H1 (cell line): Measurements from ENCODE around the gene NAPA. TPM values are rescaled to one million over a fixed set of nuclear protein-coding genes. Genes with fewer than 3 reads are reported as not detected.

Experiments used
- CTCF ChIA-PET: fragments of 300-600 bp; sonication (Branson Sonifier 250); formaldehyde crosslinking; loops from one replicate; lab custom pipeline; 2021; ENCODE audit not compliant: partially characterized antibody; lab: Charles Lee
- POLR2A ChIA-PET: fragments of 300-600 bp; sonication (Branson Sonifier 250); formaldehyde crosslinking; loops from one replicate; lab custom pipeline; 2021; ENCODE audit warnings: inconsistent platforms; ENCODE audit not compliant: partially characterized antibody; lab: Charles Lee
- DNase-seq, 2 experiments: peaks; one replicate each; pipeline versions ENCODE4 v3.0.0 to v3.0.0-alpha.2; 2010 to 2022; ENCODE audit warnings: low spot score in 2 of 2, low read depth in 1 of 2, mixed read lengths in 1 of 2
- FAIRE-seq: peaks from 2 replicates; lab custom pipeline; 2011; peaks lifted over from hg19 to GRCh38; lab: Jason Lieb, UNC
- H2AFZ ChIP-seq: 2 replicates; pipeline ENCODE4 v1.8.1; 2012; ENCODE audit warnings: low read length, inconsistent platforms
- H2AK5ac ChIP-seq: 2 replicates; pipeline ENCODE4 v1.6.1; 2013; ENCODE audit warnings: low read depth, low read length
- H2BK120ac ChIP-seq: replicated peaks from 2 replicates; pipeline ENCODE3; 2013; ENCODE audit warnings: low read depth, low read length, inconsistent platforms
- H2BK12ac ChIP-seq: 2 replicates; pipeline ENCODE4 v1.6.1; 2013; ENCODE audit warnings: low read depth, low read length
- H2BK15ac ChIP-seq: 2 replicates; pipeline ENCODE4 v1.6.1; 2013; ENCODE audit warnings: low read length
- H2BK20ac ChIP-seq: 2 replicates; pipeline ENCODE4 v1.6.1; 2013; ENCODE audit warnings: low read length
- H2BK5ac ChIP-seq: 2 replicates; pipeline ENCODE4 v1.6.1; 2013; ENCODE audit warnings: low read depth, low read length
- H3K14ac ChIP-seq: 2 replicates; pipeline ENCODE4 v1.6.1; 2013; ENCODE audit warnings: inconsistent platforms; ENCODE audit not compliant: insufficient read length
- H3K18ac ChIP-seq: 2 replicates; pipeline ENCODE4 v1.6.1; 2013; ENCODE audit warnings: low read length; ENCODE audit errors: extremely low read depth
- H3K23ac ChIP-seq: 2 replicates; pipeline ENCODE4 v1.6.1; 2013; ENCODE audit warnings: inconsistent platforms; ENCODE audit not compliant: insufficient read length
- H3K23me2 ChIP-seq: 2 replicates; pipeline ENCODE4 v1.6.1; 2013; ENCODE audit warnings: low read depth, low read length
- H3K27ac ChIP-seq: 2 replicates; pipeline ENCODE4 v1.6.1; 2011; ENCODE audit warnings: low read depth, low read length, inconsistent platforms
- H3K27me3 ChIP-seq, 4 experiments: replicated peaks in 1 of 4; 1 replicate in 1 of 4; 2 replicates in 3 of 4; pipeline versions ENCODE4 v1.6.1 to v1.8.1; 2011 to 2013; ENCODE audit warnings: low read length in 3 of 4, mild to moderate bottlenecking in 3 of 4, inconsistent platforms in 2 of 4, mixed read lengths in 2 of 4, moderate library complexity in 1 of 4; ENCODE audit not compliant: control insufficient read depth in 3 of 4, insufficient read depth in 3 of 4; ENCODE audit errors: extremely low read depth in 1 of 4
- H3K36me3 ChIP-seq, 4 experiments: 2 replicates each; pipeline versions ENCODE4 v1.6.1 to v1.8.1; 2011 to 2013; ENCODE audit warnings: mild to moderate bottlenecking in 4 of 4, low read length in 3 of 4, moderate library complexity in 2 of 4, control low read depth in 1 of 4, inconsistent platforms in 1 of 4; ENCODE audit not compliant: insufficient read depth in 4 of 4, control insufficient read depth in 2 of 4
- H3K4ac ChIP-seq: replicated peaks from 2 replicates; pipeline ENCODE3; 2013; ENCODE audit warnings: low read length, low read depth, mixed read lengths, inconsistent platforms; ENCODE audit not compliant: insufficient read length
- H3K4me1 ChIP-seq, 4 experiments: replicated peaks in 1 of 4; 1 replicate in 1 of 4; 2 replicates in 3 of 4; pipeline versions ENCODE4 v1.6.1 to v1.8.1; 2011 to 2013; ENCODE audit warnings: low read length in 3 of 4, inconsistent platforms in 2 of 4, mixed read lengths in 1 of 4; ENCODE audit not compliant: insufficient read depth in 4 of 4, control insufficient read depth in 3 of 4
- H3K4me2 ChIP-seq, 2 experiments: 2 replicates each; pipeline versions ENCODE4 v1.6.1 to v1.8.1; 2011 to 2013; ENCODE audit warnings: low read depth in 2 of 2, low read length in 2 of 2, control low read depth in 1 of 2, inconsistent platforms in 1 of 2, mild to moderate bottlenecking in 1 of 2; ENCODE audit not compliant: insufficient read depth in 1 of 2
- H3K4me3 ChIP-seq, 4 experiments: fragments of 200-600, 300-600 bp in 1 of 4; sonication (generic), shearing (Covaris generic), sonication (Bioruptor Twin) in 1 of 4; 2 replicates each; pipeline versions ENCODE4 v1.5.1 to v1.8.1; 2011 to 2016; ENCODE audit warnings: low read length in 4 of 4, low read depth in 3 of 4, control low read depth in 2 of 4, inconsistent platforms in 2 of 4, mild to moderate bottlenecking in 2 of 4, mixed read lengths in 1 of 4, moderate library complexity in 1 of 4; ENCODE audit not compliant: insufficient read depth in 2 of 4; ENCODE audit errors: extremely low read depth in 1 of 4
- H3K56ac ChIP-seq: replicated peaks from 2 replicates; pipeline ENCODE3; 2013; ENCODE audit warnings: low read depth, mild to moderate bottlenecking, mixed read lengths, low read length, inconsistent platforms; ENCODE audit not compliant: insufficient read length
- H3K79me1 ChIP-seq: 2 replicates; pipeline ENCODE4 v1.6.1; 2013; ENCODE audit warnings: low read depth, low read length, control low read depth
- H3K79me2 ChIP-seq, 2 experiments: 2 replicates each; pipeline versions ENCODE4 v1.6.1 to v1.8.1; 2012 to 2013; ENCODE audit warnings: low read length in 2 of 2, mild to moderate bottlenecking in 2 of 2, inconsistent platforms in 1 of 2; ENCODE audit not compliant: insufficient read depth in 2 of 2, control insufficient read depth in 1 of 2
- H3K9ac ChIP-seq, 4 experiments: replicated peaks in 1 of 4; 1 replicate in 1 of 4; 2 replicates in 3 of 4; pipeline versions ENCODE4 v1.6.1 to v1.8.1; 2011 to 2013; ENCODE audit warnings: low read depth in 3 of 4, low read length in 3 of 4, control low read depth in 2 of 4, mild to moderate bottlenecking in 2 of 4, moderate library complexity in 2 of 4, inconsistent platforms in 1 of 4; ENCODE audit errors: extremely low read depth in 1 of 4
- H3K9me3 ChIP-seq, 2 experiments: 2 replicates each; pipeline versions ENCODE4 v1.6.1 to v1.8.1; 2012 to 2013; ENCODE audit warnings: mild to moderate bottlenecking in 2 of 2, moderate library complexity in 2 of 2, control low read depth in 1 of 2, inconsistent platforms in 1 of 2, low read depth in 1 of 2, low read length in 1 of 2, mixed read lengths in 1 of 2; ENCODE audit not compliant: insufficient read depth in 2 of 2
- H4K20me1 ChIP-seq, 2 experiments: replicated peaks in 1 of 2; 2 replicates each; pipeline versions ENCODE3 to v1.8.1; 2011 to 2013; ENCODE audit warnings: inconsistent platforms in 2 of 2, low read length in 2 of 2, mild to moderate bottlenecking in 1 of 2; ENCODE audit not compliant: insufficient read depth in 2 of 2, control insufficient read depth in 1 of 2
- H4K5ac ChIP-seq: 2 replicates; pipeline ENCODE4 v1.6.1; 2013; ENCODE audit warnings: low read length, low read depth, mixed read lengths, inconsistent platforms; ENCODE audit not compliant: insufficient read length
- H4K8ac ChIP-seq: 2 replicates; pipeline ENCODE4 v1.8.0; 2013; ENCODE audit warnings: mild to moderate bottlenecking, moderate library complexity, low read length, inconsistent platforms; ENCODE audit not compliant: insufficient read depth; ENCODE audit errors: extremely low read depth
- H4K91ac ChIP-seq: replicated peaks from 2 replicates; pipeline ENCODE3; 2013; ENCODE audit warnings: low read length, mixed read lengths, inconsistent platforms; ENCODE audit not compliant: insufficient read length
- CHD2 ChIP-seq: IDR thresholded peaks from 2 replicates; pipeline ENCODE4 v1.6.1; 2012; ENCODE audit warnings: low read length, improper control_type of control experiment
- CTBP2 ChIP-seq: IDR thresholded peaks from 2 replicates; pipeline ENCODE4 v1.7.0; 2011; ENCODE audit warnings: borderline replicate concordance, mild to moderate bottlenecking, moderate library complexity, mixed read lengths, low read length; ENCODE audit not compliant: insufficient read depth, insufficient read length
- EZH2 ChIP-seq: fragments of 200-600 bp; sonication (generic); IDR thresholded peaks from 2 replicates; pipeline ENCODE4 v1.7.1; 2012; ENCODE audit warnings: low read depth, mild to moderate bottlenecking, moderate library complexity, low read length, inconsistent platforms; ENCODE audit not compliant: severe bottlenecking
- FOSL1 ChIP-seq: IDR thresholded peaks from 2 replicates; pipeline ENCODE4 v1.6.1; 2011; ENCODE audit warnings: mild to moderate bottlenecking, low read depth, low read length, moderate library complexity; ENCODE audit not compliant: insufficient read depth
- GTF2F1 ChIP-seq: IDR thresholded peaks from 2 replicates; pipeline ENCODE4 v1.6.1; 2012; ENCODE audit warnings: low read depth, low read length, improper control_type of control experiment, borderline replicate concordance
- KDM5A ChIP-seq: fragments of 200-600 bp; IDR thresholded peaks from 2 replicates; pipeline ENCODE4 v1.7.1; 2012; ENCODE audit warnings: mild to moderate bottlenecking, low read length, inconsistent platforms, mixed read lengths
- NRF1 ChIP-seq: IDR thresholded peaks from 2 replicates; pipeline ENCODE4 v1.6.1; 2011; ENCODE audit warnings: mild to moderate bottlenecking, low read depth, low read length, improper control_type of control experiment
- RBBP5 ChIP-seq: IDR thresholded peaks from 2 replicates; pipeline ENCODE4 v1.7.1; 2012; ENCODE audit warnings: low read depth, mild to moderate bottlenecking, inconsistent platforms, low read length, moderate library complexity, borderline replicate concordance
- SIN3A ChIP-seq, 2 experiments: IDR thresholded peaks in 1 of 2; conservative IDR thresholded peaks in 1 of 2; 2 replicates each; pipeline ENCODE4 v1.6.1; 2011 to 2012; ENCODE audit warnings: low read length in 2 of 2, improper control_type of control experiment in 1 of 2, low read depth in 1 of 2, mild to moderate bottlenecking in 1 of 2
- SUZ12 ChIP-seq: fragments of 200-600 bp; sonication (generic); IDR thresholded peaks from 2 replicates; pipeline ENCODE4 v1.6.1; 2012; ENCODE audit warnings: mild to moderate bottlenecking, inconsistent platforms, low read length, moderate library complexity, mixed read lengths
- TAF1 ChIP-seq: IDR thresholded peaks from 2 replicates; pipeline ENCODE4 v1.6.1; 2011; ENCODE audit warnings: mild to moderate bottlenecking, low read depth, low read length
- WGBS, 2 experiments: shearing (Covaris generic) in 1 of 2; methylation state at CpG; one replicate each; pipeline versions ENCODE4 v1.1.6 to v1.1.7; 2013 to 2015; ENCODE audit warnings: low lambda C conversion rate in 2 of 2, mixed read lengths in 2 of 2, inconsistent platforms in 1 of 2, low coverage in 1 of 2, missing lambda C conversion rate in 1 of 2; ENCODE audit not compliant: insufficient replicate concordance in 2 of 2, insufficient coverage in 1 of 2, insufficient read length in 1 of 2; ENCODE audit errors: extremely low coverage in 1 of 2, missing lambda C conversion rate in 1 of 2; 5-methylcytosine and 5-hydroxymethylcytosine counted together
- polyA plus RNA-seq, 7 experiments: library from polyadenylated mRNA; depleted of rRNA in 3 of 7; stranded (reverse) in 5 of 7; unstranded in 2 of 7; fragments of >200 nt in 5 of 7; fragments of 200-250 nt in 2 of 7; gene quantifications; 1 replicate in 5 of 7; 2 replicates in 1 of 7; 4 replicates in 1 of 7; pipeline versions ENCODE4 v1.2.1 to v1.2.3, GENCODE V29; 2011 to 2013; ENCODE audit warnings: missing spikeins in 2 of 7, mixed read lengths in 2 of 7
- total RNA-seq: library from RNA; stranded (reverse); fragmentation: NEBNext Ultra II Directional; extraction: Animal tissue kit (Norgen Biotek cat#: 25700); gene quantifications from 2 replicates; pipeline ENCODE4 v1.2.1, GENCODE V29; 2021
- TF ChIP-seq, protein P1 (sequence below): IDR thresholded peaks from 2 replicates; pipeline ENCODE4 v1.6.1; 2011; ENCODE audit warnings: low read length, improper control_type of control experiment

Gene NAPA
- total and polyA plus RNA-seq, 2 of the 8 experiments (the other 6 are each of a cell fraction or from before 2014, with no cell fraction given) = 58.5 to 78.2 TPM

DNA sequence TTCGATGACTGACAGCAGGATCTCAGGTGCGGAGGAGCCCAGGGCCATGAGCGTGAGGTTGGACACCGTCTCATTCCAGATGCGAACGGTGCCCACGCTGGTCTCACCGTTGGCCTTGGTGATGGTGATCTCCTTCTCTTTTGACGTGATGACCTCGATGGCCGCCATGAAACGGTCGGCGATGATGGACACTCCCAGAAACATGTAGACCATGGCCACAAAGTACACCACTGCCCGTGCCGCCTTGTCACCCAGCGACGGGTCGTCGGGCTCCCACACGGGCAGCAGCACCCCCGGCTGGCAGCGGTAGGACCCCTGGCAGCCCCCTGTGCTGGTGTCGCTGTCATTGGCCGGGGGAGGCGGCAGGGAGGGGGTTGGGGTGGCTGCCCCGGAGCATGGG is 48.9 kb downstream of the NAPA start:
- Histone ChIP-seq H4K20me1 (no peaks in the 10 kb centered on the region), H3K23me2 (peaks cover 1% of the 10 kb centered on the region; the same call in 1 of the 2 replicates), H2BK15ac (no peak overlapping the region), H4K8ac (no peak overlapping the region; the same call in 1 of the 2 replicates), H2AFZ (no peak overlapping the region), H3K4ac (no peak overlapping the region), H3K14ac (no peak overlapping the region), H2BK12ac (0 out of 2 replicates have a peak overlapping the region, but pooled peaks have one; percentile 50), H3K4me3 (no peak overlapping the region), H3K56ac (no peak overlapping the region), H3K4me1 (peaks cover 4 to 29% (median 18%) of the 10 kb centered on the region in 4 experiments), H3K36me3 (no peaks in the 10 kb centered on the region), H3K79me1 (no peaks in the 10 kb centered on the region), H4K91ac (no peak overlapping the region), H3K79me2 (no peaks in the 10 kb centered on the region), H2BK120ac (no peak overlapping the region), H3K9me3 (no peaks in the 10 kb centered on the region), H2AK5ac (no peak overlapping the region), H2BK5ac (no peak overlapping the region; the same call in 1 of the 2 replicates), H3K27me3 (peaks cover 0 to 5% (median 3%) of the 10 kb centered on the region in 4 experiments; a peak in 3 of 7 replicates), H4K5ac (no peak overlapping the region), H3K9ac (no peak overlapping the region), H3K23ac (no peak overlapping the region), H2BK20ac (no peak overlapping the region), H3K4me2 (no peak overlapping the region), H3K18ac (no peak overlapping the region), H3K27ac (no peak overlapping the region)
- FAIRE-seq (no peak), DNase-seq (no peak)
- CTCF ChIA-PET = interaction anchor here (0.9 to 4.1 kb wide), 2 partner anchors 13 to 18 kb away, joined by 3 to 16 read pairs; no protein-coding TSS in a partner anchor
- 89% methylated on average over 26 of the region's 27 CpGs; no CpG with 5 or more reads in 1 of the 2 experiments for WGBS, 2 experiments
- POLR2A ChIA-PET = interaction anchor here (2.0 kb wide), 1 partner anchor 18 kb away, joined by 5 read pairs; no protein-coding TSS in a partner anchor
- no peak for TF ChIP-seq GTF2F1
- no peak for TF ChIP-seq KDM5A
- no peak for TF ChIP-seq TAF1
- no peak for TF ChIP-seq NRF1
- TF ChIP-seq, protein P1, sequence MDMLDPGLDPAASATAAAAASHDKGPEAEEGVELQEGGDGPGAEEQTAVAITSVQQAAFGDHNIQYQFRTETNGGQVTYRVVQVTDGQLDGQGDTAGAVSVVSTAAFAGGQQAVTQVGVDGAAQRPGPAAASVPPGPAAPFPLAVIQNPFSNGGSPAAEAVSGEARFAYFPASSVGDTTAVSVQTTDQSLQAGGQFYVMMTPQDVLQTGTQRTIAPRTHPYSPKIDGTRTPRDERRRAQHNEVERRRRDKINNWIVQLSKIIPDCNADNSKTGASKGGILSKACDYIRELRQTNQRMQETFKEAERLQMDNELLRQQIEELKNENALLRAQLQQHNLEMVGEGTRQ = no peak
- TF ChIP-seq CHD2 = no peak
- no peak for TF ChIP-seq CTBP2
- no peak for TF ChIP-seq FOSL1
- no peak for TF ChIP-seq EZH2
- no peak for TF ChIP-seq RBBP5
- no peak for TF ChIP-seq SIN3A (conservative IDR thresholded peaks at IDR 0.05 in 1 of 2, IDR thresholded peaks at IDR 0.05 in 1 of 2; ENCODE audit: low read depth in 1 of 2, low read length in 2 of 2)
- TF ChIP-seq SUZ12 = no peak
